Kidney glomerular epithelial cell (primary cell): ENCODE data around the gene MRPL52.
"Not testable (repeated sequence)": the region's sequence is repeated elsewhere in the genome, so short reads cannot be mapped to it uniquely, and the experiment has no call there.

Experiments
- DNase-seq: peaks from one replicate; lab custom pipeline; 2025; lab: John Stamatoyannopoulos, UW

The MRPL52 gene

DNA sequence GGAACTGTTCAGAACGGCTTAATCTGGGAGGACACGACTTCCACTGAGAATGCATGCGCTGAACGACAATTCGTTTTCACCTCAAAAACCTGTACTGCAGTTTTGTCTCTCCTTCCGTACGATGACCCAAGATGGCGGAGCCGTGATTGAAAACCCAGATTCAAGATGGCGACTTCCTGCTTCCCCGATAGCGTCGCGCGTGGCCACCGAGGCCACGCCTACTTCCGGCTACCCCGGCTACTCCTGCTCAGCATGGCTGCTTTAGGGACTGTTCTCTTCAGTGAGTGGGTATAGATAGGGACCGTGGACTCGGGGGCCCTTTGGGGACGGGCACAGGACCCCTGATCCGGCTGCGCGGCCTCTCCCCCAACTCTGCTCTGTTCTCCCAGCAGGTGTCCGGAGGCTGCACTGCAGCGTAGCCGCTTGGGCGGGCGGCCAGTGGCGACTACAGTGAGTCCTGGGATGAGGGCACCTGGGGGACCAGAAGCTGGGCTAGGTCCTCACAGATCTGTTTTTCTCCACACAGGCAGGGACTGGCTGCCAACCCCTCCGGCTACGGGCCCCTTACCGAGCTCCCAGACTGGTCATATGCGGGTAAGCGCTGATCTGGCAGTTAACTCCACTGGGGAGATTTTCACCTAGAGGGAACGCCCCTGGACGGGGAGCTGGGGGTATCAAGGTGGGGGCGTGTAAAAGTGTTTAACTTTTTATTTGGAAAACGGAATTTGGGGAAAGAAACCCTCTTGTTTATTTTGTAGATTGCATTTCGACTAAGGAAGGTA lies at the start of gene MRPL52:
MRPL52 (plus strand) TSS at position 227 of the 782 bp plus-strand sequence; CDS start at position 253, 26 bp downstream.
- peak; percentile 88 for DNase-seq

DNA sequence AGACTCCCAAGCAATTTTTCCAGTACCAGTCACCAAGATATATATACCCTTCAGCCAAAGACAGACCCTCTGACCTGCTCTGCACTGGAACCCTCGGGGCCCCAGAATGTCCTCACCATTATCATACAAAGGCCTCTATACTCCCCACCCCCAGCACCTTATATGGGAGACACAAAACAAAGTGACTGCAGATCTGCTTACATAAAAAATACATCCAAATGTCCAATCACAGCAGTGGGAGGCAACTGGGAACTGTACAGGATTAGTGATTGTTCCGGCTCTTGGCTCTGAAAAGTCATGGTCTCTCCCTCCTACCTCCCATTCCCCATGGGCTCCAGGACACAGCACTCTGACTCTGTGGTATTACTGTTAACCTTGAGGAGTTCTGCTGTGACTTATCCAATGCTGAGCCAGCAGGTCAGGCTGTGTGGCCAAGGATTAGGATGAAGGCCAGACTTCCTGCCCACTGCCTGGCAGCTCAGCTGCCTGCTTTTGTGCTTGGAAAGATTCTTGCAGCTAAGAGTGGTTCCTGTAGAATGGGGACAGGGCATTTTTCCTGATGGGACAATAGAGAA lies 49.5 kb upstream of the MRPL52 start:
- DNase-seq, result peak; percentile 51

DNA sequence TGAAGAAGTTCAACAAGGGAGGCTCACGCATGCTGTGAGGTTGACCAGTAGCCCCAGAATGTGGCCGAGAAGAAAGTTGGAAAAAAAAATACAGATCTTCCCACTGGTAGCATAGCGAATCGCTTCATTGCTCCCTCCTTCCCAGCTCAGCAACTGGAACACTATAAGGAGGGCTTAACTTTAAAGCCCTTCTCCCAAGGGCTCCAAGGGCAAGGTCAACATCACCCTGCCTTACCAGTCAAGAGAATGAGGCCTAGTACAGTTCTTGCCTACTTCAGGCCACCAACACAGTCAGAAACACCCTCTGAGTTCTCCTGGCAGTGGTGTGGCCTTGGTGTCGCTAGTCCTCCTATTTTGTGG lies 48.8 kb upstream of the MRPL52 start:
- DNase-seq, result no peak

DNA sequence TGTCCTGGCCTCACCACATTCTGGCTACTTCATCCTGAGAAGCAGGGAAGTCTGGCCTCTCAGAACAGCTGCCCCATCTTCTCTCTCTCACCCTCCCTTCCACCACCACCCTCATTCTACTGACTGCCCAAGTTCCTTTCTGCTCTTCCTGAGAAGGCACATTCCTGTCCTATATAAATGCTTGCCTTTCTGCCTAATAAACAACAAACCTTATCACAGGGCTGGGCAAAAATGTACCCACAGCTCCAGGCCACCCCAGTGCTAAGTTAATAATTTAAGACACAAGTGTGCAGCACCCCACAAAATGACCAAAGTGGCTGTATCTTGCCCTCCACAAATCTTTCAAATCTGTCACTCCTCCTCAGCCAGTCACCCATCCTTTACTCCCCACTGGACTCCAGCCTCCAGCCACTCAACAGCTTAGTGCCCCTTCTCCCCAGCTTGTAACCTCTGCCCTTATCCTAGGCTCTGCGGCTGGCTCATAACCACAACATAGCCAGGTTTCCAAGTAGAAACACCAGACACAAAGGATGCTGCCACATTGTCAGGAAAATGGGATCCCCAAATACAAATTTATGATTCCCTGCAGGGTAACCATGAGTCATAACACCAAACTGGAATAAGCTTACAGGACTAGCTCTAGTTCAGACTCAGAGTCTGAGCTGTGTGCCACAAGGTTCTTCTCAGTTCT lies 48.2 kb upstream of the MRPL52 start:
- peak; percentile 33 for DNase-seq

DNA sequence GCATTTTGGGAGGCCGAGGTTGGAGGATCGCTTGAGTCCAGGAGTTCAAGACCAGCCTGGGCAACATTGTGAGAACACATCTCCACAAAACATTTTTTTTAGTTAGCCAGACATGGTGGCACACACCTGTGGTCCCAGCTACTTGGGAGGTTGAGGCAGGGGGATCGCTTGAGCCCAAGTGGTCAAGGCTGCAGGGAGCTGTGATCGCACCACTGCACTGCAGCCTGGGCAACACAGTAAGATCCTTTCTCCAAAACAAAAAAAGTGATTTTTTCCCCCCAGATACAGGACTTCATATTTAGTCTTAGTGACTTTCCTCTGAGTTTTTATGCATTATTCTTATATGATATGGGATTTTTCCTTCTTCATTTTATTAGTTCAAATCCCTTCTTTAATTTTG lies 43.0 kb upstream of the MRPL52 start:
- DNase-seq, result no peak

DNA sequence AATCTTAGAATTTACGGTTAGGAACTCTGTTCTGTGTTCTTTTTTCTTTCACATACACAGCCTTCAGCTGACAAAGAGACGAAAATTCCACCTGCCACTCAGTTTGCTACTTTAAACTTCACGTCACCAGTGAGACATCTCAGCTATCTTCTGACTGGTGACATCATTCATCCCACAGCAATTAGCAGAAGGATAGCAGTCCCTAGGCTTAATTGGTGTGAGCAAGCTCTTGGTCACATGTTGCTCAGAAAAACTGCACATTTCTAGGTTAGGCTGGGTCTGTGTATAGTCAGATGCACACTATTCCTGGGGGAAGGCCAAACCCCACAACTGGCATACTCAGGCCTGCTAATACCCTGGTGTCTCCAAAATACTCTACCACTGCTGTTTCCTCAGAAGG lies 38.4 kb upstream of the MRPL52 start:
- peak; percentile 31 for DNase-seq

DNA sequence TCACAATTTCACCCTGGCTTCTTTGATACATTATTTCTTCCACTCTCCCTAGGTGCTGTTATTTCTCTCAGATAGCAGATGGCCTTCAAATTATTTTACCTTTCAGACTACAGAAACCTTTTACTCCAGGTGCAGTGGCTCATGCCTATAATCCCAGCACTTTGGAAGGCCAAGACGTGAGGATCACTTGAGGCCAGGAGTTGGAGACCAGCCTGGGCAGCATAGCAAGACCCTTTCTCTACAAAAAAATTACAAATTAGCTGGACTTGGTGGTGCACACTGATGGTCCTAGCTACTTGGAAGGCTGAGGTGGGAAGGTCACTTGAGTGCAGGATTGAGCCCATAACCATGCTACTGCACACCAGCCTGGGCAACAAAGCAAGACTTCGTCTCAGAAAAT lies 37.5 kb upstream of the MRPL52 start:
- no peak for DNase-seq

DNA sequence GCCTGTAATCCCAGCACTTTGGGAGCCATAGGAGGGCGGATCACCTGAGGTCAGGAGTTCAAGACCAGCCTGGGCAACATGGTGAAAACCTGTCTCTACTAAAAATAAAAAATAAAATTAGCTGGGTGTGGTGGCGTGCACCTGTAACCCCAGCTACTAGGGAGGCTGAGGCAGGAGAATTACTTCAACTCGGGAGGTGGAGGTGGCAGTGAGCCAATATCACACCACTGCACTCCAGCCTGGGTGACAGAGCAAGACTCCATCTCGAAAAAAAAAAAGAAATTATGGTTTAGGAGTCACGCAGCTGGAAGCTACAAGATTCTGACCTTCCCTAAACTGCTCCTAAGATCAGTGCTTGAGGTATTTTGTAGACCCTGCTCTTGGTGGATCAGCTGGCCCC lies 36.1 kb upstream of the MRPL52 start:
- DNase-seq, result not testable (repeated sequence)

DNA sequence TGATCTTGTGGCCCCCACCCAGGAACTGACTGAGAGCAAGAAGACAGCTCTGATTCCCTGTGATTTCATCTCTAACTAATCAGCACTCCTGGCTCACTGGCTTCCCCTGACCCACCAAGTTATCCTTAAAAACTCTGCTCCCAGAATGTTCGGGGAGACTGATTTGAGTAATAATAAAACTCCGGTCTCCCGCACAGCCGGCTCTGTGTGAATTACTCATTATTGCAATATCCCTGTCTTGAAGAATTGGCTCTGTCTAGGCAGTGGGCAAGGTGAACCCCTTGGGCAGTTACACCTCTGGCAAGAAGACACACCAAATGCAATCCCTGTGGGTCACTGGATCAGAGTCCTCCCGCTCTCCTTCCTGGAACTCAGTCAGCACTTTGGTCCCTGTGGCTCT lies 35.7 kb upstream of the MRPL52 start:
- DNase-seq, result no peak

DNA sequence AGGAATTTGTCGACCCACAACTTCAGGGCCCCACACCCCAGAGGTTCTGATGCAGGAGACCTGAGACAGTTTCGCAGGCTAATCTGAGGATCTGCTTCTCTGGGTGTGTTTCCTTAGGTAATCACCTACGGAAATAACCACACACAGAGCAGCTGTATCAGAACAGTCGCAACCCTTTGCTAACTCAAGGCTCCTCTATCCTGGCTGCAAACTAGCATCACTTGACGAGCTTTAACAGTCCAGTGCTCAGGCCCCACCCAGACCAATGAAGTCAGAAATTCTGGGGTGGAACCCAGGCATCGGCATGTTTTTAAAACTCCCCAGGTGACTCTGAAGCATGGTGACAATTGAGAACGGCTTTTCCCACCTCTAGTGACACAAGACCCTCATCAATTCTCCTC lies 35.1 kb upstream of the MRPL52 start:
- peak; percentile 69 for DNase-seq

DNA sequence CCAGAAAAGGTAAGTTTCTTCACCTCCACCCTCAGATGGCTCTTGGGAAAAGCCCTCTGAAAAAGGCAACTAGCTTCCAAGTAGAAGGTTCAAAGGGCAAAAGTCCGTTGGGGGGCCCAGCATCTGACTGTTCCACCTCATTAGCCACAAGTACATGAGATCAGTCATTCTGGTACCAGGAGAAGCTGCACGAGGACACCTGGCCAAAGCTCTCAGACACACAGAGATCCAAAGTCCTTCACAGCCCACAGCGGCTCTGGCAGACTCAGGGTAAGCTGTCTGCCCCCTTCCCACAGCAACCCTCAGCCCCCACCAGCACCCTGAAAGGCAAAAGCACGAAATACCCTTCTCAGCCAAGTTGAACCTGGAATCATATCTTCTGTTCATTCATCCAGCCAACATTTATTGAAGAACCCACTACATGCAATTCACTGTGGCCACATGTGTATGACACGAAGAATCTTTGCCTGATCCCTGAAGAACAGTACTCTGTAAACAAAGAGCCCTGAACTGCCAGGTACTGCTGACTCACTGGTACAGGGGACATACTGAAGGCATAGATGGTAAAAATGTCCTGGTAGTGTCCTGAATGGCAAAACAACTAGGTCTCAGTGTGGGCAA lies 33.5 kb upstream of the MRPL52 start:
- no peak for DNase-seq

DNA sequence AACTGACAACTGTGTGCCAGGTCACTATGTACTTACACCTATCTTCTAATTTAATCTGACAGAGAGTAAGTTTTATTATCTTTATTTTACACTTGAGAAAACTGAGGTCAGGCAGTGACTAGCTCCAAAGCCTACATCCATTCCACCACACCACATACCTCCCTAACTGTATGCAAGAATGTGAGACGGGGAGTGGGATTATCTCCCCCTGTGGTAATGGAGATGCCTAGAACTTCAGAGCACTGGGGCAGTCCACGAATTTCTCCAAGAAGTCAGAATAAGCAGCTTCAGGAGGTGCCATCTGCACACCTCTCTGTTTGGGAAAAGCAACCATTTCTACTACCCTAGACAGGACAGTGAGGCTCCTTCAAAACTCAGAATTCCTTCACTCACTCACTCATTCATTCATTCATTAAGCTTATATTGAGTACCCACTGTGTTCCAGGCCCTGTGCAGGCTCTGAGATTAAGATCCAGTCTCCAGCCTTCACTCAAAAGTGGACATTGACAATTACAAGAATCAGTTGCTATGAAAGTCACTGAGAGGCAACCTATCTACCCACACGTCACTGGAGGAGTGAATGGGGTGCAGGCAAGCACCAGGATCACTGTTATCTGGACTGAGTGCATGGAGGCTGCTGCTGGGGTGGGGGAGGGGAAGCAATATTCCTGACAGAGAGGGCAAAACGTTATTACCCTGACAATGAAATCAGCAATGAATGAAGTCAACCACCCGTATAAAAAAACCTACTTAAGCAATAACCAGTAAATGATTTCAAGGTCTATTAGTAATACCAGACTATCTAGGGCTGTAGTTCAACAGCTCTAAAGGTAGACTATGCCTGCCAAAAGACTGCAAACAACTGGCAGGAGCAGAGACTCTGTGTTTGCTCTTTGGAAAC lies 32.4 kb upstream of the MRPL52 start:
- DNase-seq, result peak; percentile 54

DNA sequence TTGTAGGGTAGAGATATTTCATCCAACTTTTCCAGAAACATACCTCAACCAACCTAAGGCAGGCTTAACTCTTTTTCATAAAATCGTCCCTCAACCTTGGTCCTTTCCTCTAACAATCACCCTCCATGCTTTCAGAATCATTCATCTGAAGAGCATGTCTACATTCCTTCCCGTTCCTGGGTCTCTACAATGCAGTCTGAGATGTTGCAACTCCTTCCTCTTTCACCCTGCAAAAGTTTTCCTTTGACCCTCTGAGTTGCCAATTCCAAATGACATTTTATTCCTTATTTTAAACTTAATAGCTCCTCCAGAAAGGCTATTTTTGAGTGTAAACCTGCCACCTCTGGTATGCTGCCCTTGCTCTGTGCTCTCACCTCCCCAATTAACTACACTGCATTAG lies 31.2 kb upstream of the MRPL52 start:
- DNase-seq, result no peak

DNA sequence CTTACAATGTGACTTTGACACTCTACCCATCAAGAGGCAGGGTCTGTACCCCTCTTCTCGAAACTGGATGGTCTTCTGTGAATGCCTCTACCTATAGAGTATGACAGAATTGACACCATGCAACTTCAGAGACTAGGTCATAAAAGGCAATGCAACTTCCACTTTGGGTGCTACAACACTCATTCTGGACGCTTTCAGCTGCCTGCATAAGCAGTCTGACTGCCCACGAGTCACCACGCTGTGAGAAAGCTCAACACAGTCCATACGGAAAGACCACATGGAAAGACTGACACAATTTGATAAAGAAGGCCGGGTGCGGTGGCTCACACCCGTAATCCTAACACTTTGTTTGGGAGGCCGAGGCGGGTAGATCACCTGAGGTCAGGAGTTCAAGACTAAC lies 29.3 kb upstream of the MRPL52 start:
- DNase-seq, result no peak

DNA sequence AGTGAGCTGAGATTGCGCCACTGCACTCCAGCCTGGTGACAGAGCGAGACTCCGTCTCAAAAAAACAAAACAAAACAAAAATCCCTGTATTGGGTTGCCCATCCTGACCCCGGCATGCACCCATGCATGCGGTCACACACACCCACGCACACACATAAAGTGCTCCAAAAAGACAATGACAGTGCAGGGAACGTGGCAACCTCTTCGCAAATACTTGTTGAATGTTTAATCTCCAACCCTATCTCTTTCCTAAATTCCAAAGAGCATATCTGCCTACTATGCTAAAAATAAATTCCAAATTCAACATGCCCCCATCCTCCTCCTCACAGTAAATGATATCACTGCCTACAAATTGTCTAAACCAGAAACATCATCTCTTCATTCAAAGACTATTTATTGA lies 28.0 kb upstream of the MRPL52 start:
- no peak for DNase-seq

DNA sequence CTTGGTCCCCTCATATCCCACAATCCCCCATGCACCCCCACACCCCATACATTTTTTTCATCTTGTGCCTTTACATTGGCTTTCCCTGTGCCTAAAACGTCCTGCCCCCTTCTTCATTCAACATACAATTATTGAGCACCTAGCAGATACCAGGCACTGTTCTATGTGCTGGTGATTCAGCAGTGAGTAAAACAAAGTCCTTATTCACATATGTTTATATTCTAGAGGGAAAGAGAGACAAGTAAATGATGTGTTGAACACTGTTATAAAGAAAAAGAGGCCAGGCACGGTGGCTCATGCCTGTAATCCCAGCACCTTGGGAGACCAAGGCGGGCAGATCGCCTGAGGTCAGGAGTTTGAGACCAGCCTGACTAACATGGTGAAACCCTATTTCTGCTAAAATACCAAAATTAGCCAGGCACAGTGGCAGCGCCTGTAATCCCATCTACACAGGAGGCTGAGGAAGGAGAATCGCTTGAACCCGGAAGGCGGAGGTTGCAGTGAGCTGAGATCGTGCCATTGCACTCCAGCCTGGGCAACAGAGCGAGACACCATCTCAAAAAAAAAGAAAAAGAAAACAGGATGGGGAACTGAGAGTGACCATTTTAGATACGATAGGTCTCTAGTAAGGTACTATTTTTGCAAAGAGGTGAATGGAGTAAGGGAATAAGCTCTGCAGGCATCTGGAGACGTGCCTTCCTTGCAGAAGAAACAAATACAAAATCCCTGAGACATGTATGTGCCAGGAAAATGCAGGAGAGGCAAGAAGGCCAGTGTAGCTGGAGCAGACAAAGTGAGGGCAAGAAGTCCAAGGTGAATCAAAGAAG lies 26.6 kb upstream of the MRPL52 start:
- DNase-seq, result no peak

DNA sequence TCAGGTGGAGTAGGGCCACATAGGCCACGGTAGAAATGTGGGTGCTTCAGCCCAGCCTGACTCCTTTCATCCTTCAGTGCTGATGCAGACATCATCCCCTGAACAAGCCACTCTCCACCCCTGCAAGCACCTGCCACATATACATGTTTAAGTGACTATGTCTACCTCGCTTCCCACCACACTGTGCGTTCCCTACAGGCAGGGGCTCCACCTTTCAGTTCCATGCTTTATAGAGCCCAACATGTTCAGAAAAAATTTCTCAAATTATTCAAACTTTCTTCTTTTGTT lies 26.1 kb upstream of the MRPL52 start:
- no peak for DNase-seq

DNA sequence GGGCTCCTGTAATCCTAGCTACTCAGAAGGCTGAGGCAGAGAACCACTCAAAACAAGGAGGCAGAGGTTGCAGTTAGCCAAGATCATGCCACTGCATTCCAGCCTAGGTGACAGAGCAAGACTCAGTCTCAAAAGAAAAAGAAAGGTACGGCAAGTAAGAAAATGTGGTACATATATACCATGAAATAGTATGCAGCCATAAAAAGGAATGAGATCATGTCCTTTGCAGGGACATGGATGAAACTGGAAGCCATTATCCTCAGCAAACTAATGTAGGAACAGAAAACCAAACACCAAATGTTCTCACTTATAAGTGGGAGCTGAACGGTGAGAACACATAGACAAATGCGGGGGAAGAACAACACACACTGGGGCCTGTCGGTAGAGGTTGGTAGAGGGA lies 24.5 kb upstream of the MRPL52 start:
- DNase-seq, result not testable (repeated sequence)

DNA sequence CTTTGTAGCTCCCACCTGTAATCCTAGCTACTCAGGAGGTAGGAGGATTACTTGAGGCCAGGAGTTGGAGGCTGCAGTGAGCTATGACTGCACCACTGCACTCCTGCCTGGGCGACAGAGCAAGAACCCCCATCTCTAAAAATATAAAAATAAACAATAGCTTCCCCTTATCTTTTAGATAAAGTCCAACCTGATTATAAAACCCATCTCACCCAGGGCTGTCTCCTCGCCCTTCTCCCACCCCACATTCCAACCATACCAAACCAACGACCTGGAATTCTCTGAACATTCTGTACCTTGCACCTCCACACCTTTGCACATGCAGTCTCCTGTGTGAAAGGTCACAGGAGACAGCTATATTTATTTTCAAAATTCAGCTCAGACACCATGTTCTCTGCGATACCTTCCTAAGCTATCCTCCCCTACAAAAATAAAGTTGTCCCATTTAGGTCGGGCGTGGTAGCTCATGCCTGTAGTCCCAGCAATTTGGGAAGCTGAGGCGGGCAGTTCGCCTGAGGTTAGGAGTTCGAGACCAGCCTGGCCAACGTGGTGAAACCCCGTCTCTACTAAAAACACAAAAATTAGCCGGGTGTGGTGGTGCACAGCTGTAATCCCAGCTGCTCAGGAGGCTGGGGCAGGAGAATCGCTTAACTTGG lies 22.1 kb upstream of the MRPL52 start:
- no peak for DNase-seq

DNA sequence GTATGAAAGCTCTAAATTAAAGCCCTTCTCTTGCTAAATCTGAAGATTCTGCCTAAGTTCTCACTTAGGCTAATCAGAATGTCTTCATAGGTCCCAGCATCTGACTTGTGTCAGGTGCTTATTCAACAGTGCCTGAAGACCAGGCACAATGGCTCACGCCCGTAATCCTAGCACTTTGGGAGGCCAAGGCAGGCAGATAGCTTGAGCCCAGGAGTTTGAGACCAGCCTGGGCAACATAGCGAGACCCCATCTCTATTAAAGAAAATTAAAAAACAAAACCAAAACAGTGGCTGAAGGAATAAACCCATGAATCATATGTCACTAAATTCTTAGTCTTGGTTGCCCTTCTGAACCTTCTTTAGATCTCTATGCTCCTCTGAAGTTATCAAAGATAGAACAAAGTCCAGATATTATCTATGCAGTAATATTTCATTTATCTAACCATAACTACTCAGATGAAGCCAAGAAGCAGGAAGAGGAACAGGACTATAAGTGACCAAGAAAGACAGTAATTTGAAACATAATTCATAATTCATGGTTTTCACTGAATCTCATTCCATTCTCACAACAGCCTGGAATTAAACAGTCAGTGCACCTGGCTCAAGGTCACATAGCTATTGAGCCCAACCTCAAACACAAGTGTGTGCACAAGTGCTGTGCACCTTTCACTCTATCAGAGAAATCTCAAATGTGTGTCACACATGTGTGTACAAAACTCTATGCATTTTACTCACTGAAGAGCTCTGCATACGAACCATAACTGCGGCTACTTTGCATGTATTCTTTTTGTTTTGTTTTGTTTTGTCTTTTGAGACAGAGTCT lies 21.1 kb upstream of the MRPL52 start:
- no peak for DNase-seq
